Duodenal mucosa (tissue), 2 donors: Measurements from ENCODE around the gene VARS2.
"Not testable (repeated sequence)": the region's sequence is repeated elsewhere in the genome, so short reads cannot be mapped to it uniquely, and the experiment has no call there.

Experiments
- H3K27ac ChIP-seq: one replicate; pipeline ENCODE4 v1.7.0; 2013; ENCODE audit warnings: low read depth, low read length
- H3K27me3 ChIP-seq, 2 donors: one replicate each; pipeline ENCODE4 v1.7.0; 2013; ENCODE audit warnings: low read length in 2 of 2, control low read depth in 1 of 2; ENCODE audit not compliant: insufficient read depth in 2 of 2, control insufficient read depth in 1 of 2
- H3K36me3 ChIP-seq, 2 donors: one replicate each; pipeline ENCODE4 v1.7.0; 2013; ENCODE audit warnings: low read length in 2 of 2, control low read depth in 1 of 2; ENCODE audit not compliant: insufficient read depth in 2 of 2, control insufficient read depth in 1 of 2
- H3K4me1 ChIP-seq, 2 donors: one replicate each; pipeline ENCODE4 v1.7.0; 2013; ENCODE audit warnings: low read length in 2 of 2, control low read depth in 1 of 2; ENCODE audit not compliant: insufficient read depth in 2 of 2, control insufficient read depth in 1 of 2
- H3K4me3 ChIP-seq, 2 donors: one replicate each; pipeline ENCODE4 v1.7.0; 2013; ENCODE audit warnings: low read length in 2 of 2, low read depth in 1 of 2
- H3K9ac ChIP-seq, 2 donors: one replicate each; pipeline ENCODE4 v1.7.0; 2013; ENCODE audit warnings: low read length in 2 of 2, low read depth in 1 of 2
- H3K9me3 ChIP-seq, 2 donors: one replicate each; pipeline ENCODE4 v1.7.0; 2013; ENCODE audit warnings: low read length in 2 of 2, control low read depth in 1 of 2; ENCODE audit not compliant: control insufficient read depth in 1 of 2

VARS2 gene

GRCh38 chr6:30957716-30958115 is 43.7 kb downstream of the VARS2 start:
- no peak overlapping the region for H3K27ac ChIP-seq
- H3K9ac ChIP-seq, result no peak overlapping the region
- H3K36me3 ChIP-seq, result no peaks in the 10 kb centered on the region
- H3K27me3 ChIP-seq, result peaks cover 8 to 30% of the 10 kb centered on the region in 2 donors
- H3K4me3 ChIP-seq, result no peak overlapping the region
- no peaks in the 10 kb centered on the region for H3K9me3 ChIP-seq
- peaks cover 15 to 16% of the 10 kb centered on the region in 2 donors for H3K4me1 ChIP-seq

GRCh38 chr6:30960907-30961673 is 47.1 kb downstream of the VARS2 start:
- Histone ChIP-seq H3K36me3 (no peaks in the 10 kb centered on the region), H3K4me3 (no peak overlapping the region), H3K9ac (no peak overlapping the region), H3K9me3 (no peaks in the 10 kb centered on the region), H3K27me3 (peaks cover 7 to 12% of the 10 kb centered on the region in 2 donors), H3K27ac (no peak overlapping the region), H3K4me1 (peaks cover 4% of the 10 kb centered on the region in 2 donors)

- Histone ChIP-seq H3K27me3 (peaks cover 3 to 7% of the 10 kb centered on the region in 2 donors), H3K9me3 (no peaks in the 10 kb centered on the region), H3K27ac (no peak overlapping the region), H3K36me3 (no peaks in the 10 kb centered on the region), H3K4me1 (no peaks in the 10 kb centered on the region), H3K4me3 (no peak overlapping the region), H3K9ac (no peak overlapping the region)
Measured at GRCh38 chr6:30962716-30963115, 48.7 kb downstream of the VARS2 start.

- Histone ChIP-seq H3K36me3 (no peaks in the 10 kb centered on the region), H3K4me1 (no peaks in the 10 kb centered on the region), H3K27me3 (peaks cover 0 to 7% of the 10 kb centered on the region in 2 donors), H3K9ac (no peak overlapping the region), H3K27ac (no peak overlapping the region), H3K4me3 (no peak overlapping the region), H3K9me3 (no peaks in the 10 kb centered on the region)
Measured at GRCh38 chr6:30963641-30964040, 49.6 kb downstream of the VARS2 start.

- no peaks in the 10 kb centered on the region for H3K36me3 ChIP-seq
- no peak overlapping the region for H3K27ac ChIP-seq
- H3K9ac ChIP-seq, result no peak overlapping the region
- H3K27me3 ChIP-seq, result peaks cover 0 to 7% of the 10 kb centered on the region in 2 donors
- H3K4me3 ChIP-seq, result no peak overlapping the region
- no peaks in the 10 kb centered on the region for H3K4me1 ChIP-seq
- no peaks in the 10 kb centered on the region for H3K9me3 ChIP-seq
Measured at GRCh38 chr6:30964075-30964474, 50.0 kb downstream of the VARS2 start.

- Histone ChIP-seq H3K9me3 (no peaks in the 10 kb centered on the region), H3K36me3 (no peaks in the 10 kb centered on the region), H3K4me3 (no peak overlapping the region), H3K4me1 (no peaks in the 10 kb centered on the region), H3K27me3 (peaks cover 0 to 7% of the 10 kb centered on the region in 2 donors), H3K27ac (no peak overlapping the region), H3K9ac (no peak overlapping the region)
Measured at GRCh38 chr6:30965140-30965601, 51.1 kb downstream of the VARS2 start.

GRCh38 chr6:30966154-30966553 is 52.1 kb downstream of the VARS2 start:
- Histone ChIP-seq H3K9me3 (no peaks in the 10 kb centered on the region), H3K9ac (no peak overlapping the region), H3K27me3 (peaks cover 0 to 7% of the 10 kb centered on the region in 2 donors), H3K4me3 (no peak overlapping the region), H3K27ac (no peak overlapping the region), H3K36me3 (no peaks in the 10 kb centered on the region), H3K4me1 (no peaks in the 10 kb centered on the region)

GRCh38 chr6:30969171-30969570 is 55.1 kb downstream of the VARS2 start:
- H3K27me3 ChIP-seq, H3K36me3 ChIP-seq, H3K4me1 ChIP-seq, H3K9ac ChIP-seq, H3K9me3 ChIP-seq, H3K4me3 ChIP-seq, H3K27ac ChIP-seq: not testable (repeated sequence)

- Histone ChIP-seq H3K27ac (no peak overlapping the region), H3K4me3 (no peak overlapping the region), H3K9me3 (no peaks in the 10 kb centered on the region), H3K27me3 (peaks cover 0 to 1% of the 10 kb centered on the region in 2 donors), H3K9ac (no peak overlapping the region), H3K4me1 (no peaks in the 10 kb centered on the region), H3K36me3 (no peaks in the 10 kb centered on the region)
Measured at GRCh38 chr6:30970946-30971345, 56.9 kb downstream of the VARS2 start.

GRCh38 chr6:30972816-30973215 is 58.8 kb downstream of the VARS2 start:
- no peaks in the 10 kb centered on the region for H3K27me3 ChIP-seq
- no peaks in the 10 kb centered on the region for H3K9me3 ChIP-seq
- no peak overlapping the region for H3K27ac ChIP-seq
- H3K9ac ChIP-seq, result no peak overlapping the region
- no peaks in the 10 kb centered on the region for H3K4me1 ChIP-seq
- no peaks in the 10 kb centered on the region for H3K36me3 ChIP-seq
- no peak overlapping the region for H3K4me3 ChIP-seq
